Left ventricle myocardium inferior (tissue), 1 donor: ENCODE results near the gene LILRA6. TPM values are rescaled to one million over a fixed set of nuclear protein-coding genes. Genes with fewer than 3 reads are reported as not detected.
"Not testable (repeated sequence)": the region's sequence is repeated elsewhere in the genome, so short reads cannot be mapped to it uniquely, and the experiment has no call there.

Experiments
- DNase-seq: peaks from one replicate; pipeline ENCODE4 v3.0.0-alpha.2; 2020
- H3K27ac ChIP-seq: fragments of 200-600 bp; replicated peaks from 2 replicates; pipeline ENCODE4 v1.8.0; 2021
- H3K27me3 ChIP-seq: fragments of 200-600 bp; 2 replicates; pipeline ENCODE4 v1.8.0; 2021; ENCODE audit warnings: low read depth
- H3K36me3 ChIP-seq: fragments of 200-600 bp; 2 replicates; pipeline ENCODE4 v1.8.0; 2021
- H3K4me1 ChIP-seq: fragments of 200-600 bp; 2 replicates; pipeline ENCODE4 v1.8.0; 2021
- H3K4me3 ChIP-seq: fragments of 200-600 bp; 2 replicates; pipeline ENCODE4 v1.8.0; 2021; ENCODE audit warnings: mild to moderate bottlenecking, moderate library complexity
- H3K9me3 ChIP-seq: fragments of 200-600 bp; replicated peaks from 2 replicates; pipeline ENCODE4 v1.8.0; 2021
- CTCF ChIP-seq: fragments of 200-600 bp; IDR thresholded peaks from 2 replicates; pipeline ENCODE4 v1.8.0; 2021; ENCODE audit warnings: antibody characterized with exemption, mild to moderate bottlenecking, borderline replicate concordance
- intact Hi-C: fragments of 100-400 bp; cut with micrococcal nuclease; formaldehyde crosslinking; loops from one replicate; pipeline ENCODE4 v1.11.0; 2022
- total RNA-seq: library from RNA; stranded (reverse); fragmentation: NEBNext Ultra II Directional; extraction: Animal tissue kit (Norgen Biotek cat#: 25700); gene quantifications from one replicate; pipeline ENCODE4 v1.2.1, GENCODE V29; 2021
- donor health status: DM: no; HTN: yes; CAD: no; lungs with severe emphysema.

Gene LILRA6
- total RNA-seq, 1 donor from 2014 or later = 1.2 TPM

DNA sequence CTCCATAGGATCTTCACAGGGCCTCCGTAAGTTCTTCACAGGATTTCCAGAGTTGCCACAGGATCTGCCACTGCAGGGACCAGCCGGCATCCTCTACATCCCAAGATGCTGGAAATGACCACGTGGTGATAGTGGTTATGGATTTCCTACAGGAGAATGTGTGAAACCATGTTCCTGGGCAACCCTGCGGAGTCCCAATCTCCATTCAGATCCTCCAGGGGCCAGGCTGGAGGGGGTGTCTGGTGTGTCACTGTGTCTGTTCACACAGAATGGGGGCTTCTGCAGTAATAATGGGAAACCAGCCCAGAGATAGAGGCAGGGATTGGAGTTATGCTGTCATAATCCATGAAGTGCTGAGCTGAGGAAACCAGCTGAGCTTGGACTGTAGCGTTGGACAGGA is 8.6 kb downstream of the LILRA6 start:
- intact Hi-C loops = loop anchor here (10.0 kb wide), 1 partner anchor 59 kb away; the partner anchor contains the start of gene TMC4
- no peak for TF ChIP-seq CTCF
- DNase-seq = no peak

GRCh38 chr19:54231077-54231931 is 11.3 kb downstream of the LILRA6 start:
- peak; percentile 84 for DNase-seq
- Histone ChIP-seq H3K27ac (no peak overlapping the region), H3K36me3 (no peaks in the 10 kb centered on the region), H3K4me3 (no peak overlapping the region), H3K9me3 (no peaks in the 10 kb centered on the region), H3K4me1 (no peaks in the 10 kb centered on the region), H3K27me3 (peaks cover 48% of the 10 kb centered on the region)
- TF ChIP-seq CTCF = peak; percentile 94
- intact Hi-C loops = loop anchor here (10.0 kb wide), 1 partner anchor 57 kb away; the partner anchor contains the start of gene TMC4

More for the DNA sequence above, 8.6 kb downstream of the LILRA6 start:
- Histone ChIP-seq H3K36me3 (no peaks in the 10 kb centered on the region), H3K27me3 (peaks cover 44% of the 10 kb centered on the region), H3K4me3 (no peak overlapping the region), H3K4me1 (no peaks in the 10 kb centered on the region), H3K9me3 (no peaks in the 10 kb centered on the region), H3K27ac (no peak overlapping the region)

DNA sequence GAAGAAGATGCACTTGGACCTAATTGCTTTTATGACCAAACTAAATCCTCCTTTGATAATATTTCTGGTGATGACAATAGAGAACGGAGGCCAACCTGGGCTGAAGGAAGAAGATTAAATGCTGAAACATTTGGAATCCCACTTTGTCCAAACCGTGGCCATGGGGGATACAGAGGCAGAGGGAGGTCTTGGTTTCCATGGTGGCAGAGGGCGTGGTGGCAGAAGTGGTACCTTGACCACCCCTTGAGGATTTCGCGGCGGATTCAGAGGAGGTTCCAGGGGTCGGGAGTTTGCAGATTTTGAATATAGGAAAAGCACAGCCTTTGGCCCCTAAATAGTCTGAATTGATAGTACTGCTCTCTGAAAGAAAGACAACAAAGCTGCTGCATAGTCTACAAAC is 12.6 kb downstream of the LILRA6 start:
- no peaks in the 10 kb centered on the region for H3K36me3 ChIP-seq
- no peak for TF ChIP-seq CTCF
- no peak overlapping the region for H3K27ac ChIP-seq
- no peaks in the 10 kb centered on the region for H3K4me1 ChIP-seq
- H3K9me3 ChIP-seq = no peaks in the 10 kb centered on the region
- no peak for DNase-seq
- H3K27me3 ChIP-seq = peaks cover 37% of the 10 kb centered on the region
- H3K4me3 ChIP-seq = no peak overlapping the region
- intact Hi-C loops = loop anchor here (10.0 kb wide), 1 partner anchor 55 kb away; the partner anchor contains the start of gene TMC4

DNA sequence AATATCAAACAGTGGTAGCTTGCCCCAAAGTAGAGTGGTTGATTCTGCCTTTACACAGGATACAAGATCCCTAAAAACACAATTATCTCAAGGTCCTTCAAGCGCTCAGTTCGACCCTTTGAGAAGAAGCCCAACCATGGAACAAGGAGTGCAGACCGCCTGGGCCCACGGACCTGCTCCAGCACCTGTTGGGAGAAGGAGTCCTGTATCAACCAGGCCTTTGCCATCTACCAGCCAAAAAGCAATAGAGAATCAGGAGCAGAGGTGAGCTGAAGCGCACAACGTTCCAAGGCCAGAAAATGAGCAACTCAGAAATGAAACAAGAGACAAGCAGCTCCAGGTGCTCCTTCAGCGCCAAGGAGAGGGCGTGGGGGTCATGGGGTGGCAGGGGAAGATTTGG is 13.4 kb downstream of the LILRA6 start:
- Histone ChIP-seq H3K4me1 (no peaks in the 10 kb centered on the region), H3K27ac (no peak overlapping the region), H3K9me3 (no peaks in the 10 kb centered on the region), H3K27me3 (peaks cover 42% of the 10 kb centered on the region), H3K4me3 (no peak overlapping the region), H3K36me3 (no peaks in the 10 kb centered on the region)
- intact Hi-C loops = no loop called here
- no peak for TF ChIP-seq CTCF
- DNase-seq = no peak

DNA sequence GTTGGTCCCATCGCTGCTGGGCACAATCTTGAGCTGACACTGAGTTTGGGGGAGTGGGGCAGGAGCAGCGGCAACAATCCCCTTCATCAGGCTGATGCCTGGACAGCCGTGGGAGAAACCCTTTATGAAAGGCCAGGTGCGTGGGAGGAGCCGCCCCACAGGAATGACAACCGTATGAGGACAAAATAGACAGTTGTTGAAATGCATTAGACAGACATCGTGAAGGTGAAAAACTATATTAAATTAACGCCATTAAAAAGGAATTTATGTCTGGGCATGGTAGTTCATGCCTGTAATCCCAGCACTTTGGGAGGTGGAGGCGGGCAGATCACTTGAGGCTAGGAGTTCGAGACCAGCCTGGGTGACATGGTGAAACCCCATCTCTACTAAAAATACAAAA is 18.0 kb downstream of the LILRA6 start:
- H3K36me3 ChIP-seq, intact Hi-C loops, H3K9me3 ChIP-seq, H3K4me1 ChIP-seq, DNase-seq, H3K4me3 ChIP-seq, H3K27ac ChIP-seq: not testable (repeated sequence)
- H3K27me3 ChIP-seq = peaks cover 47% of the 10 kb centered on the region

- DNase-seq, H3K4me3 ChIP-seq, intact Hi-C loops, H3K36me3 ChIP-seq, H3K4me1 ChIP-seq, H3K9me3 ChIP-seq, H3K27ac ChIP-seq: not testable (repeated sequence)
- H3K27me3 ChIP-seq = peaks cover 43% of the 10 kb centered on the region
Measured at GRCh38 chr19:54223937-54224281, 18.7 kb downstream of the LILRA6 start.

DNA sequence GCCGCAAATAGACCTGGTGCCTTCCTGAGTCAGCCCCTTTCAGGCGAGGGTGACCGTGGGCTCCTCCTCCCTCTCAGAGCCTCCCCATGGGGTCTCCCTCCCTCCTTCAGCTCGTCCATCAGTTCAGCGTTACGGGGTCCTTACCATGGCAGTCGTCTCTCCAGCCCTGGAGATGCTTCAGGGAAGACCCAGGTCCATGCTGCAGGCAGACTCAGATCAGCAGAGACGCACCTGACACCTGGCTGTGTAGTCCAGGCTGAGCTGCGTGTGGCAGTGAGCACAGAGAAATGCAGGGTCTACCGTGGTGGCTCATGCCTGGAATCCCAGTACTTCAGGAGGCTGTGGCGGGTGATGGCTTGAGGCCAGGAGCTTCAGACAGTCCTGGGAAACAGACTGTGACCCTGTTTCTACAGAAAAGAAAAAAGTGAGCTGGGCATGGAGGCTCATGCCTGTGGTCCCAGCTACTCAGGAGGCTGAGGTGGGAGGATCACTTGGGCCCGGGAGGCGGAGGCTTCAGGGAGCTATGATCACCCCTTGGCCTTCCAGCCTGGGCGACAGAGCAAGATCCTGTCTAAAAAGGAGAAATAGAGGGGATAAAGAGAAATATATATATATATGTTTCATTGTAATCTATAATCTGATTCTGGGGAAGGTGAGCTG is 19.2 kb downstream of the LILRA6 start:
- H3K36me3 ChIP-seq, H3K27ac ChIP-seq, intact Hi-C loops, DNase-seq, H3K9me3 ChIP-seq, H3K4me1 ChIP-seq, H3K4me3 ChIP-seq: not testable (repeated sequence)
- peaks cover 42% of the 10 kb centered on the region for H3K27me3 ChIP-seq

GRCh38 chr19:54222474-54223276 is 19.9 kb downstream of the LILRA6 start, which contains the start of gene LILRB3:
LILRB3 (minus strand) TSS chr19:54223007; CDS start chr19:54222976, 31 bp downstream.
- H3K27ac ChIP-seq, DNase-seq, intact Hi-C loops: not testable (repeated sequence)

GRCh38 chr19:54221947-54222346 is 20.6 kb downstream of the LILRA6 start:
- H3K27ac ChIP-seq, intact Hi-C loops, DNase-seq, H3K4me1 ChIP-seq, H3K36me3 ChIP-seq, H3K9me3 ChIP-seq, H3K4me3 ChIP-seq: not testable (repeated sequence)
- H3K27me3 ChIP-seq = peaks cover 30% of the 10 kb centered on the region

More at GRCh38 chr19:54222474-54223276, 19.9 kb downstream of the LILRA6 start, which contains the start of gene LILRB3:
- H3K9me3 ChIP-seq, H3K36me3 ChIP-seq, H3K4me1 ChIP-seq: not testable (repeated sequence)
- peaks cover 35% of the 10 kb centered on the region for H3K27me3 ChIP-seq
- peak within 1 kb of the TSS; percentile 29 for H3K4me3 ChIP-seq
